Mesothelial cell of epicardium (in vitro differentiated cells): Measurements from ENCODE around the gene MAFB. TPM values are rescaled to one million over a fixed set of nuclear protein-coding genes. Genes with fewer than 3 reads are reported as not detected.

Source experiments
- DNase-seq, 2 experiments: peaks; one replicate each; pipeline ENCODE4 v3.0.0; 2021; ENCODE audit warnings: low spot score in 2 of 2; ENCODE audit not compliant: unreplicated experiment in 2 of 2
- H3K27ac Mint-ChIP-seq: 2 replicates; pipeline ENCODE4 v1.8.0; 2021; ENCODE audit warnings: mixed read lengths
- H3K27me3 Mint-ChIP-seq: 2 replicates; pipeline ENCODE4 v1.8.0; 2021; ENCODE audit warnings: low read depth, mixed read lengths
- H3K36me3 Mint-ChIP-seq: 2 replicates; pipeline ENCODE4 v1.8.0; 2021; ENCODE audit warnings: mixed read lengths
- H3K4me1 Mint-ChIP-seq: 2 replicates; pipeline ENCODE4 v1.8.0; 2021; ENCODE audit warnings: mixed read lengths
- H3K4me3 Mint-ChIP-seq: 2 replicates; pipeline ENCODE4 v1.8.0; 2021; ENCODE audit warnings: mild to moderate bottlenecking, moderate library complexity, mixed read lengths
- H3K9me3 Mint-ChIP-seq: 2 replicates; pipeline ENCODE4 v1.8.0; 2021; ENCODE audit warnings: mixed read lengths
- total RNA-seq: library from RNA; stranded (reverse); gene quantifications from 3 replicates; pipeline ENCODE4 v1.2.1, GENCODE V29; 2021
- TF ChIP-seq, protein P1 (sequence below): fragments of 200-600 bp; sonication (generic); IDR thresholded peaks from one replicate; pipeline ENCODE4 v1.5.0; 2021; ENCODE audit warnings: antibody characterized with exemption; ENCODE audit not compliant: unreplicated experiment

MAFB gene
- total RNA-seq, 1 donor from 2014 or later, result 11.1 TPM

- no peak overlapping the region for H3K4me3 Mint-ChIP-seq
- TF ChIP-seq, protein P1, sequence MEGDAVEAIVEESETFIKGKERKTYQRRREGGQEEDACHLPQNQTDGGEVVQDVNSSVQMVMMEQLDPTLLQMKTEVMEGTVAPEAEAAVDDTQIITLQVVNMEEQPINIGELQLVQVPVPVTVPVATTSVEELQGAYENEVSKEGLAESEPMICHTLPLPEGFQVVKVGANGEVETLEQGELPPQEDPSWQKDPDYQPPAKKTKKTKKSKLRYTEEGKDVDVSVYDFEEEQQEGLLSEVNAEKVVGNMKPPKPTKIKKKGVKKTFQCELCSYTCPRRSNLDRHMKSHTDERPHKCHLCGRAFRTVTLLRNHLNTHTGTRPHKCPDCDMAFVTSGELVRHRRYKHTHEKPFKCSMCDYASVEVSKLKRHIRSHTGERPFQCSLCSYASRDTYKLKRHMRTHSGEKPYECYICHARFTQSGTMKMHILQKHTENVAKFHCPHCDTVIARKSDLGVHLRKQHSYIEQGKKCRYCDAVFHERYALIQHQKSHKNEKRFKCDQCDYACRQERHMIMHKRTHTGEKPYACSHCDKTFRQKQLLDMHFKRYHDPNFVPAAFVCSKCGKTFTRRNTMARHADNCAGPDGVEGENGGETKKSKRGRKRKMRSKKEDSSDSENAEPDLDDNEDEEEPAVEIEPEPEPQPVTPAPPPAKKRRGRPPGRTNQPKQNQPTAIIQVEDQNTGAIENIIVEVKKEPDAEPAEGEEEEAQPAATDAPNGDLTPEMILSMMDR, result no peak
- no peaks in the 10 kb centered on the region for H3K9me3 Mint-ChIP-seq
- peaks cover 8% of the 10 kb centered on the region for H3K4me1 Mint-ChIP-seq
- H3K27me3 Mint-ChIP-seq, result no peaks in the 10 kb centered on the region
- H3K27ac Mint-ChIP-seq, result no peak overlapping the region
- DNase-seq, result no peak
- no peaks in the 10 kb centered on the region for H3K36me3 Mint-ChIP-seq
Observed at GRCh38 chr20:40668449-40669228, 20.4 kb downstream of the MAFB start.

DNA sequence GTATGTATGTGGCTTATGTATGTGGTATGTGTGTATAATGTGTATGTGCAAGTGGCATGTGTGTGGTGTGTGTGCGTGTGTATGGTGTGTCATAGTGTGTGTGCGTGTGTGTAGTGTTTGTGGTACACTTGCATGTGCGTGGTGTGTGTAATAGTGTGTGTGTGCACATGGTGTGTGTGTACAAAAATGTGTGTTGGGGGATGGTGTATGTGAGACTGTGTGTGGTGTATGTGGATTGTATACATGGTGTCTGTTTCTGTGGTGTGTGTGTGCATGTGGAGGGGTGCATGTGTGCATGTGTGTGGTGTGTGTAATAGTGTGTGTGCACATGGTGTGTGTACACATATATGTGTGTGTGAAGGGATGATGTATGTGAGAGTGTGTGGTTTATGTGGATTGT is 21.5 kb downstream of the MAFB start:
- Mint-ChIP-seq H3K27ac (no peak overlapping the region), H3K9me3 (no peaks in the 10 kb centered on the region), H3K36me3 (no peaks in the 10 kb centered on the region), H3K27me3 (no peaks in the 10 kb centered on the region), H3K4me1 (peaks cover 8% of the 10 kb centered on the region), H3K4me3 (no peak overlapping the region)
- DNase-seq, result no peak
- TF ChIP-seq, protein P1, result no peak

DNA sequence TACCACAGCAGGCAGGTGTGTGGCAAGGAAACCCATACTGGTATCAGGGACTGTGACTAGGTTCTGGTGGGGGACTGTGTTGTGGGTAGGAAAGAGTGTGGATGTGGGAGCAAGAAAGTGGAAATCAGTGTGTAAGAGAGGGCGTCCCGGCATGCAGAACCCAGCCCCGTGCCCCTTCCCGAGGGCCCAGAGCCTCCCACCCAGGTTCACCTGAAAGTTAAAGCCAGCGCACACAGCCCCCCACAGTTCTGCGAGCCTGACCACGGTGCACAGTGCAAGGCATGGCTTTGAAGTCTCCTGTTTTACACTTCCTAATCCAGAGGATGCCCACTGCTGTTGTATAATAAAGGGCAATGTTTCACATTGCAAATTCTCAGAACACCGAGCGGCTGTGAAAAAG is 22.7 kb downstream of the MAFB start:
- Mint-ChIP-seq H3K4me1 (peaks cover 8% of the 10 kb centered on the region), H3K36me3 (no peaks in the 10 kb centered on the region)

DNA sequence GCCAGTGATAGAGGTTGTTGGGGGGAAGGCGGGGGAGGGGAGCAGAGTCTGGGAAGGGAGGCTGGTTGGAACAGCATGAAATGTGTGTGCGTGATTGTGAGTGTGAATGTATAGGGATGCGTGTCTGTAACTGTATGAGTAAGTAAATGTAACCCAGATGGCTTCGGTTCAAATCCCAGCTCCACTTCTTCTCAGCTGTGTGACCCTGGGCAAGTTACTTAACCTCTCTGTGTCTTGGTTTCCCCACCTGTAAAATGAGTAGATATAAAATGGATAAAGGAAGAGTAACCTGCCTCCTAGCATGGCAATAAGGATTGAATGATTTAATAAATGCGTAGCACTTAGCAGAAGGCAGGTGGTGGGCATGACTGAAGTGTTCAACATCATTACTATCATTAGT is 24.1 kb downstream of the MAFB start:
- Mint-ChIP-seq H3K27ac (no peak overlapping the region), H3K4me1 (peaks cover 8% of the 10 kb centered on the region), H3K9me3 (no peaks in the 10 kb centered on the region), H3K27me3 (no peaks in the 10 kb centered on the region), H3K36me3 (no peaks in the 10 kb centered on the region), H3K4me3 (no peak overlapping the region)
- DNase-seq, result no peak
- TF ChIP-seq, protein P1, result no peak

More for the DNA sequence above, 22.7 kb downstream of the MAFB start:
- Mint-ChIP-seq H3K27me3 (no peaks in the 10 kb centered on the region), H3K4me3 (no peak overlapping the region), H3K9me3 (no peaks in the 10 kb centered on the region), H3K27ac (no peak overlapping the region)
- TF ChIP-seq, protein P1, result no peak
- DNase-seq, result no peak

DNA sequence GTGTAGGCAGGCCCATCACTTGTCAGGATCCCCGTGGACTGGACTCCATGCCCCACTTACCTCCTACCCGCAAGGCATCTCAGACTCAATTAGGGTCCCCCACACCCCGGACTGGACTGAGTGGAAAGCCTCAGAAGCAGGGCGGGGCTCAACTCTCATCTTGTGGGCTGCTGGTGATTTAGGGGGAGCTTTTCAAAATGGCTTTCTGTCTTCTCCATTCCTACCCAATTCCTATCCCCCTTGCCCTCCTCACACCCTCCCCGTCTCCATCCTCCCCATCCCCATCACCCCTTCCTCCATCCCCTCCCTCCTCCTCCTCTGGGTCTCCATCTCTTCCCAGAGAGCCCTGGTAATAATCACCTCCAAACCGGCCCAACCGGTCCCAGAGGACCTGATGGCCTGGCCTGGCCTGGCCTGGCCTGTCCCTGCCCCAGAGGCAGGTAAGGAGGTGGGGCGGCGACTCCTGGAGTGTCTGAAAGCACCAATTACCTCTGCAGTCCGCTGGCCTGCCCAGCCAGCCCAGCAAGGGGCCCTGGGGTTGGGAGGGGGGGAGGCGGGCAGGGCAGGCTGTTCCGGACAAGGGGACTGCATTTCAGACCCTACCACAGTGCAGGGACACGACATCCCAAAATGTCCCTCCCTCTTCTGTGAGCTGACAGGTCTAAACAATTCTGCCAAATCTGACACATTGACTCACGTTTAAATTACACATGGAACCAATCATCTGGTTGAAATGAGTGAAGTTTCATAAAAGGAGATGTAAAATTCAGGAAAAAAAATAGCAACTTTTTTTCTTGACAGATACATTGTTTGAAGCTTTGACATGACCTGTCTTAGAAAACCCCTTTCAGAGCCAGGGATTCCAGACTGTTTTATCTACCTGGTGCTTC is 24.8 kb downstream of the MAFB start:
- Mint-ChIP-seq H3K27ac (no peak overlapping the region), H3K4me1 (peaks cover 8% of the 10 kb centered on the region), H3K27me3 (no peaks in the 10 kb centered on the region), H3K9me3 (no peaks in the 10 kb centered on the region), H3K36me3 (no peaks in the 10 kb centered on the region), H3K4me3 (no peak overlapping the region)
- DNase-seq, result no peak
- TF ChIP-seq, protein P1, result no peak
